Endodermal cell (in vitro differentiated cells): ENCODE measurements around the gene SAMD14. TPM values are rescaled to one million over a fixed set of nuclear protein-coding genes. Genes with fewer than 3 reads are reported as not detected.

Experiments
- DNase-seq: peaks from one replicate; pipeline ENCODE4 v3.0.0-alpha.2; 2017
- H3K27ac ChIP-seq: 2 replicates; pipeline ENCODE4 v1.5.1; 2013; ENCODE audit warnings: mild to moderate bottlenecking, low read depth, low read length, moderate library complexity
- H3K27me3 ChIP-seq: 2 replicates; pipeline ENCODE4 v1.6.1; 2013; ENCODE audit warnings: mild to moderate bottlenecking, low read length, moderate library complexity; ENCODE audit not compliant: insufficient read depth, control insufficient read depth, poor library complexity, severe bottlenecking
- H3K36me3 ChIP-seq: 2 replicates; pipeline ENCODE4 v1.7.0; 2013; ENCODE audit warnings: mild to moderate bottlenecking, low read length, moderate library complexity; ENCODE audit not compliant: control insufficient read depth, insufficient read depth
- H3K4me1 ChIP-seq: one replicate; pipeline ENCODE4 v1.7.0; 2013; ENCODE audit warnings: low read length; ENCODE audit not compliant: control insufficient read depth, insufficient read depth
- H3K4me3 ChIP-seq: 2 replicates; pipeline ENCODE4 v1.5.1; 2013; ENCODE audit warnings: mild to moderate bottlenecking, low read length, moderate library complexity
- H3K9ac ChIP-seq: 2 replicates; pipeline ENCODE4 v1.6.1; 2013; ENCODE audit warnings: mild to moderate bottlenecking, low read length, moderate library complexity; ENCODE audit not compliant: poor library complexity, severe bottlenecking; ENCODE audit errors: extremely low read depth
- H3K9me3 ChIP-seq: 2 replicates; pipeline ENCODE4 v1.6.1; 2013; ENCODE audit warnings: mild to moderate bottlenecking, low read length, moderate library complexity; ENCODE audit not compliant: control insufficient read depth
- H3K27ac Mint-ChIP-seq: 2 replicates; pipeline ENCODE4 v1.8.0; 2020; ENCODE audit warnings: mixed read lengths
- H3K27me3 Mint-ChIP-seq: 2 replicates; pipeline ENCODE4 v1.8.0; 2021; ENCODE audit warnings: mild to moderate bottlenecking, mixed read lengths; ENCODE audit not compliant: insufficient read depth
- H3K36me3 Mint-ChIP-seq: 2 replicates; pipeline ENCODE4 v1.8.0; 2020; ENCODE audit warnings: low read depth, mixed read lengths
- H3K4me1 Mint-ChIP-seq: 2 replicates; pipeline ENCODE4 v1.8.0; 2020; ENCODE audit warnings: mixed read lengths
- H3K4me3 Mint-ChIP-seq: 2 replicates; pipeline ENCODE4 v1.8.0; 2020; ENCODE audit warnings: mild to moderate bottlenecking, moderate library complexity, mixed read lengths
- H3K9me3 Mint-ChIP-seq: 2 replicates; pipeline ENCODE4 v1.8.0; 2020; ENCODE audit warnings: mild to moderate bottlenecking, mixed read lengths
- CTCF ChIP-seq: fragments of 200-600 bp; sonication (generic); conservative IDR thresholded peaks from 2 replicates; pipeline ENCODE4 v1.5.0; 2021; ENCODE audit warnings: antibody characterized with exemption, mild to moderate bottlenecking
- WGBS, 2 experiments: methylation state at CpG; one replicate each; pipeline versions ENCODE4 v1.1.5 to v1.1.7; 2013; ENCODE audit warnings: missing lambda C conversion rate in 2 of 2, mixed read lengths in 1 of 2; ENCODE audit not compliant: insufficient coverage in 1 of 2, insufficient read length in 1 of 2; 5-methylcytosine and 5-hydroxymethylcytosine counted together
- total RNA-seq, 2 donors: library from RNA; stranded (reverse); fragmentation: NEBNext Ultra II Directional in 1 of 2; extraction: Animal tissue kit (Norgen Biotek cat#: 25700) in 1 of 2; gene quantifications; 2 replicates in 1 of 2; 3 replicates in 1 of 2; pipeline ENCODE4 v1.2.1, GENCODE V29; 2021

SAMD14 gene
- total RNA-seq, 2 donors from 2014 or later: 9.5 to 23.2 TPM

GRCh38 chr17:50096758-50097157 lies 33.2 kb downstream of the SAMD14 start:
- peaks cover 32% of the 10 kb centered on the region for H3K4me1 Mint-ChIP-seq
- H3K9me3 Mint-ChIP-seq: no peaks in the 10 kb centered on the region
- peaks cover 8% of the 10 kb centered on the region for H3K27me3 Mint-ChIP-seq
- no peak for DNase-seq
- TF ChIP-seq CTCF: no peak
- Histone ChIP-seq H3K9me3 (no peaks in the 10 kb centered on the region), H3K27me3 (no peaks in the 10 kb centered on the region), H3K4me1 (peaks cover 2% of the 10 kb centered on the region), H3K36me3 (peaks cover 8% of the 10 kb centered on the region), H3K27ac (no peak overlapping the region), H3K9ac (no peak overlapping the region), H3K4me3 (no peak overlapping the region)
- WGBS, 2 experiments: 78 to 95% methylated on average over 1 to 3 of the region's 3 CpGs
- H3K27ac Mint-ChIP-seq: no peak overlapping the region
- no peak overlapping the region for H3K4me3 Mint-ChIP-seq
- H3K36me3 Mint-ChIP-seq: peaks cover 11% of the 10 kb centered on the region

- Histone ChIP-seq H3K36me3 (peaks cover 8% of the 10 kb centered on the region), H3K27me3 (no peaks in the 10 kb centered on the region), H3K4me1 (no peaks in the 10 kb centered on the region), H3K4me3 (peak overlapping the region; percentile 89), H3K9me3 (no peaks in the 10 kb centered on the region), H3K27ac (no peak overlapping the region), H3K9ac (peak overlapping the region; percentile 66)
- peak overlapping the region; percentile 94 for H3K27ac Mint-ChIP-seq
- peak overlapping the region; percentile 91 for H3K4me3 Mint-ChIP-seq
- TF ChIP-seq CTCF: no peak
- H3K27me3 Mint-ChIP-seq: peaks cover 11% of the 10 kb centered on the region
- 40 to 65% methylated on average over 3 to 6 of the region's 6 CpGs for WGBS, 2 experiments
- peaks cover 26% of the 10 kb centered on the region for H3K4me1 Mint-ChIP-seq
- peaks cover 11% of the 10 kb centered on the region for H3K36me3 Mint-ChIP-seq
- DNase-seq: no peak
- H3K9me3 Mint-ChIP-seq: no peaks in the 10 kb centered on the region
Observed at GRCh38 chr17:50096092-50096491, 33.9 kb downstream of the SAMD14 start.

- Mint-ChIP-seq H3K4me1 (peaks cover 21% of the 10 kb centered on the region), H3K4me3 (peak overlapping the region; percentile 91), H3K9me3 (no peaks in the 10 kb centered on the region), H3K27me3 (peaks cover 15% of the 10 kb centered on the region), H3K36me3 (peaks cover 10% of the 10 kb centered on the region), H3K27ac (peak overlapping the region; percentile 94)
- peak overlapping the region; percentile 89 for H3K4me3 ChIP-seq
- H3K27ac ChIP-seq: no peak overlapping the region
- no peaks in the 10 kb centered on the region for H3K4me1 ChIP-seq
- H3K36me3 ChIP-seq: peaks cover 8% of the 10 kb centered on the region
- peak; percentile 77 for DNase-seq
- no peaks in the 10 kb centered on the region for H3K9me3 ChIP-seq
- 1 to 5% methylated on average over 9 to 12 of the region's 12 CpGs for WGBS, 2 experiments
- TF ChIP-seq CTCF: no peak
- H3K9ac ChIP-seq: peak overlapping the region; percentile 66
- H3K27me3 ChIP-seq: no peaks in the 10 kb centered on the region
Observed at GRCh38 chr17:50095626-50096037, 34.3 kb downstream of the SAMD14 start.
